Tongue (tissue), 2 donors: ENCODE measurements around the gene IVL. TPM values are rescaled to one million over a fixed set of nuclear protein-coding genes. Genes with fewer than 3 reads are reported as not detected.
A peak's percentile ranks its signal among the peaks of the same experiment; 100 is the strongest.

Experiments
- DNase-seq: peaks from one replicate; pipeline ENCODE4 v3.0.0-alpha.2; 2015
- total RNA-seq: library from RNA; depleted of rRNA; stranded (reverse); fragments of >200 nt; gene quantifications from one replicate; pipeline ENCODE4 v1.2.3, GENCODE V29; 2014

The IVL gene, protein sequence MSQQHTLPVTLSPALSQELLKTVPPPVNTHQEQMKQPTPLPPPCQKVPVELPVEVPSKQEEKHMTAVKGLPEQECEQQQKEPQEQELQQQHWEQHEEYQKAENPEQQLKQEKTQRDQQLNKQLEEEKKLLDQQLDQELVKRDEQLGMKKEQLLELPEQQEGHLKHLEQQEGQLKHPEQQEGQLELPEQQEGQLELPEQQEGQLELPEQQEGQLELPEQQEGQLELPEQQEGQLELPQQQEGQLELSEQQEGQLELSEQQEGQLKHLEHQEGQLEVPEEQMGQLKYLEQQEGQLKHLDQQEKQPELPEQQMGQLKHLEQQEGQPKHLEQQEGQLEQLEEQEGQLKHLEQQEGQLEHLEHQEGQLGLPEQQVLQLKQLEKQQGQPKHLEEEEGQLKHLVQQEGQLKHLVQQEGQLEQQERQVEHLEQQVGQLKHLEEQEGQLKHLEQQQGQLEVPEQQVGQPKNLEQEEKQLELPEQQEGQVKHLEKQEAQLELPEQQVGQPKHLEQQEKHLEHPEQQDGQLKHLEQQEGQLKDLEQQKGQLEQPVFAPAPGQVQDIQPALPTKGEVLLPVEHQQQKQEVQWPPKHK
- 7.7 TPM for total RNA-seq

DNA sequence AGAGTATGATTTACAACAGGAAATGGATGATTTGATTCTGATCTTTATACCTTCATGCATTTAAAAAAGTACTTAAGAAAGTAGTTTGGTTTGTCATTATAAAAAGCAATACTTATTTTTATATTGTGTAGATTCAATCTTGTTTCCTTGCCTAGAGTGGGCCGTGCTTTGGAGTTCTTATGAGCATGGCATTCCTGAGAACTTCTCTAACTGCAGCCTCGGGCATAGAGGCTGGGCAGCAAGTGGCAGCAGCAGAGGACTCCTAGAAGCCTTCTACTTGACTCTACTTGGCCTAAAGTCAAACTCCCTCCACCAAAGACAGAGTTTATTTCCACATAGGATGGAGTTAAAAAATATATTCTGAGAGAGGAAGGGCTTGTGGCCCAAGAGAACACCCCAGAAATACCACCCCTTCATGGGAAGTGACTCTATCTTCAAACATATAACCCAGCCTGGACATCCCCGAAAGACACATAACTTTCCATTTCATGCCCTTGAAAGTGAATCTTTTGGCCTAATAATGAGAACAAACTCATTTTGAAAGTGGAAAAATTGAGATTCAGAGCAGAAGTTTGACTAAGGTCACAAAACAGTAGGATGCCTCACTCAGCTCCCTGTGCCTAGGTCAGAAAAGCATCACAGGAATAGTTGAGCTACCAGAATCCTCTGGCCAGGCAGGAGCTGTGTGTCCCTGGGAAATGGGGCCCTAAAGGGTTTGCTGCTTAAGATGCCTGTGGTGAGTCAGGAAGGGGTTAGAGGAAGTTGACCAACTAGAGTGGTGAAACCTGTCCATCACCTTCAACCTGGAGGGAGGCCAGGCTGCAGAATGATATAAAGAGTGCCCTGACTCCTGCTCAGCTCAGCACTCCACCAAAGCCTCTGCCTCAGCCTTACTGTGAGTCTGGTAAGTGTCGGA, at the start of gene IVL:
TSS of gene IVL (plus strand) at position 861 of the 916 bp plus-strand sequence. CDS start 1,252 bp downstream, outside the sequence.
- DNase-seq, result no peak

DNA sequence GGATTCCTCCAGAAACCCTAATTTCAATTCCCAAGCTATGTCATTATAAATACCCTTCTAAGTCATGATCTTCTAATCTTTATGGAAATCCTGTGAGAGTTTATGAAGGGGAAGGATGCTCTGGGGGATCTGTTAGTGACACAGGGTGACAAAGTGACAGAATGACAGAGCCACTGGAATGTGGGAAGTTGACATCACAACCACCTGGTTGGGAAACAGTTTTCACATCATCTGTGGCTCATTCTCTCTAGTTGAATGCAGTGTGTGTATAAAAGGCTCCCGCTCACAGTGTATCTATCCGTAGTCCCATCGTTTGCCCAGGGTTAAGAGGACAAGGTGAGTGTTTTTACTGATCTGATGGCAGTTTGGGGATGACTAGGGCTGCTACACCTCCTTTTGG, 48.6 kb upstream of the IVL start, which contains the start of gene LCE7A:
TSS of gene LCE7A (plus strand) at position 301 of the 400 bp plus-strand sequence. CDS start 702 bp downstream, outside the sequence.
- no peak for DNase-seq

DNA sequence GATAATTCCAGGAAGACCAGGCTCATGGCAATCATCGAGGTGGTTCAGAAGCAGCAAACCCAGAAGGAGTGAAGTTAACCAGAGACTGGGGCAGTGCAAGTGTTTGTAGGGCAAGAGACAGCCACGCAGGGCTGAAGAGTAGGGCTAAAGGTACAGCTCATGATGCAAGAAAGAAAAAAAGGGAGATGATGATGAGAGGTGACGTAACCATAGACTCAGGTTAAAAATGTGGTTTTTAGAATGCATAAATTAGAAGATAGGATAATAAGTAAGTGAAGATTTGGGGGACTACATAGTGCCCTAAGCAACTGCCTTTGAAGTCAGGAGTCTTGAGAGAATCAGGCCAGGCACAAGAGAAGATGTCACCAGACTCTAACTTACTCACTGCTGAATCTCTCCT, 48.2 kb upstream of the IVL start:
- DNase-seq, result no peak

DNA sequence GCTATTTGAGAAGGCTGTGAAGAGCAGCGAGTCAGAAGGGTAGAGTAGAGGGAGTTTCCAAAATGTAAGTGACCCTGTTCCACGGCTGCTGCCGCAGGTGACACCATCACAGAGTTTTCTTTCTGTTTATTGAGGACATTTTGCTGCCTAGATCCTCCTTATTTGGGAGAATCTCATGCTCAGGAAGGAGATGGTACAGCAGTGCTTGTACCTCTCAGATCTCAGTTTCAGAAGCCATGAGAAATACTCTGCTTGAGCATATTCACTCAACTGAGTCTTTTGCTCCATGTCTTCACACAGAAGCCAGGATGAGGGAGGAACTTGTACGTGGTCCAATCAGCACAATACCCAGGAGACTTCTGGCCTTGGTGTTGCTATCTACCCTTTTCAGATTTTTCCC, 47.0 kb upstream of the IVL start:
- no peak for DNase-seq

DNA sequence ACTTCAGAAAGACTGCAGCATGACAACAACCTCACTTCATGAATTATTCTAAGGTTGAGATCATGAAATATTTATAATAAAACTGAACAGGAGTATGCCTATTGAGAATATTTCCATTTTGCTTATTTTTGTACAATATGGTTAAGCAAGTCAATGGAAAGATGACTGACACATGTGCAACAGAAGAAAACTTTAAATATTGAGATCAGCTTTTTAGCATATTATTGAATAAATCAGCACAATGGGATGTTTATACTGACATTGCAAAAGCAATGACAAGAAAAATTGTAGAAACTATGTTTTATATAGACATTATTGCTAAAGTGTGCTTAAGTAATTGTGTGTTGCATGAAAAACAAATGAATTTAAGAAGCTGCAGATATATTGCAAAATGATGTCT, 43.9 kb upstream of the IVL start:
- no peak for DNase-seq

DNA sequence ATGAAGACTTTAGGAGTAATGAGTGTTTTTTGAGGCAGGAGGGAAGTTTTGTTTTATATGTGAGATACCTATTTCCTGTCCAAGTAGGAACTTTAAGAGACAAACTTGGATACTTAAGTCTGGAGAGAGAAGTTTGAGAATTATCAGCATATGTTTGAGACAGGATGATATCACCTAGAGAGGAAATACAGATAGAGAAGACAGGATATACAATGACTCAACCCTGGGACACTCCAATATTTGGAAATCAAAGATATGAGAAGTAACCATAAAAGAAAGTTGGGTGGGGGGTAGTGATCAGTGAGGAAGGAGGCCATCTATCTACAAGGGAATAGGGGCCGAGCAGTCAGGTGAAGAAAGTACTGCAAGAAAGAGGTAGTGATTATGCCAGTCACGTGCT, 42.0 kb upstream of the IVL start:
- no peak for DNase-seq

DNA sequence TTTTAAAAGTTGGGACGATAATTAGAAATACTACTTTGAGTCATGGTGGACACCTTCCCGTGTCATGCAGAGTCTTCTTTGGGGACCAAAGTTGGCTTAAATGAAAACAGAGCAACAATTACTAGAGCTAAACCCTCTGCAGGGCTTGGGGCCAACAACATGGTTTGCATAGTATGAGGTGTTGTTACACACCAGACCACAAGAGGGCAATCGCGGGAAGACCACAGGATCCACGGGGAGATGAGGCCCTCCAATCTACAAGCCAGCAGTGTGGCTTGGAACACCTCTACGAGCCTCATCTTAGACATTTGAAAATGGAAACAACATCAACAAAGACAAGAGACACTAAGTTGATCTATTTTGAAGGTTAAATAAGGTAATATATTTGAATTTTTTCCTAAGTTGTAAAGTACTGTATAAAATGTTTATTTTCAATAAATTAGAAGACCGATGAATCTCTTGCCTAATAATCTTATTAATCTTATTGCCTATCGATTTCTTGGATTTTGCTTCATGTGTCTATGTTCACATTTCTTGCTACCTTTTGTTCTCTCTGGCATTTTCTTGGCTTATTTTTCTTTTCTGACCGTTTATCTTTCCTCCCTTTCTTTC, 38.4 kb upstream of the IVL start:
- DNase-seq, result peak; percentile 89

DNA sequence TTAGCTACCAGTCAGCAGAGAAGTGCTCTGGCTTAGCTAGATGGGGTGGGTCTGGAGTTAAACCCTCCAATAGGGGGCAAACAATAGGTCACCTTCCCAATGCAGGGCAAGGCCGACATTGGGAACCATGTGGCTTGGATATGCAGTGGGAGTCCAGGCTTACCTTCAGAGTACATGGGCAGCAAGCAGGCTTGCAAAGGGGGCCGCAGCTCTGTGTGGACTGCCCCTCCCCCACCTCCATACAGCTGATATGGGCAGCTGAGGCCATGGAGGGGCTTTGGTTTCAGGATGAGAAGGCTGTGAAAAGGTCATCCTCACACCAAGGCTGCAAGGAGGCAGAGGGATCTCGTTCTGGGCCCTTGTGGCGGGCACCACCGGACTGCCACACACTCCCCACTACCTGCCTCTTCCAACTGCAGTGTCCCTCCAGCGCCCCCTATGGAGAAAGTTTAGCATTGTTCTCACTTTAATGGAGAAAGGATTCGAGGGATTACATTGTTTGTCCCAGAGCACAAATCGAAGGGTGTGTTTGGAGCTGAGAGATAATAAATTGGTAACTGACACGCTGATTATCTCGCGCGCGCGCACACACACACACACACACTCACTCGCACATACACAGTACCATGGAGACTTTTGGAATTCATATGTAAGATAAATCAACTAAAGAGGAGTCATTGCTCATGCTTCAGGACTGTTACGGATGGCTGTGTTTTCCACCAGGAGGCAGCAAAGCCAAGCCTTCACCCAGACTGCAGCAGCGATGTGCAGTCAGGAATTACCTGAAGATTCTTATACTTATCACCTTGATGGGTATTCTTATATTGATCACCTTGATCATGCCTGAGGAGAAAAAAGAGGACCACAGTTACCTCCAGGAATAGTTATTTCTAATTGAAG, 37.3 kb upstream of the IVL start:
- DNase-seq, result peak; percentile 50

DNA sequence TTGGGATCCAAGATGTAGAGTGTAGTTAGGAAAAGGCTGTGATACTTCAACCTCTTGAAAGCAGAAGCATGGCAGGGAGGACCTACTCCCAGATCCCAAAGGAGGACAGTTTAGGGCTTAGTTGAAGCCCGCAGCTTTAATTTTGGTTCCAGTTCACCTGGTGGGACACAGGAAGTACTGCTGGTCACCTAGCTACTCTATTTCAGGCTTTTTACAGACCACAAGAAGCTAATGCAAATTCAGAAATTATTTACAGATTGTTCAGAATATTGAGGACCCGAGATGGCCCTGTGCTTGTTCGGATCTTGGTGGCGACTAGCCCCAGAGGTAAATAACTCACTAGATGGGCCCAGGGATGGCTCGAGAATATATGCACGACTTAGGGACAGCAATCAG, 36.6 kb upstream of the IVL start:
- DNase-seq, result no peak

DNA sequence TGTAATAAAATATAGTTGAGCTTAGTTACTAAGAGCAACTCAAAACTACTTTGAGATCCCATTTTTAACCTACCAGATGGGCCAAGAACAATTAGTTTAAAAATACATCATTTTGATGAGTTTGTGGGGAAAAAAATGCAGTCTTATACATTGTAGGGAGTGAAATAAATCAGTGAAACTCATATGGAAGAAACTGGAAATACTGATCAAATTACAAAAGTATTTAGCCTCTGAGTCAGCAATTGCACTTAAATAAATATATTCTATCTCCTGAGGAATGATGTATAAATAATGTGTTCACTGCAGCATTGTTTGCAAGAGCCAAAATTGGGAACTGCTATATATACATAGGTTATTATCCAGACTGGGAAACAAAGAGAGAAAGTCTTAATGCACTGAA, 34.9 kb upstream of the IVL start:
- peak; percentile 59 for DNase-seq

DNA sequence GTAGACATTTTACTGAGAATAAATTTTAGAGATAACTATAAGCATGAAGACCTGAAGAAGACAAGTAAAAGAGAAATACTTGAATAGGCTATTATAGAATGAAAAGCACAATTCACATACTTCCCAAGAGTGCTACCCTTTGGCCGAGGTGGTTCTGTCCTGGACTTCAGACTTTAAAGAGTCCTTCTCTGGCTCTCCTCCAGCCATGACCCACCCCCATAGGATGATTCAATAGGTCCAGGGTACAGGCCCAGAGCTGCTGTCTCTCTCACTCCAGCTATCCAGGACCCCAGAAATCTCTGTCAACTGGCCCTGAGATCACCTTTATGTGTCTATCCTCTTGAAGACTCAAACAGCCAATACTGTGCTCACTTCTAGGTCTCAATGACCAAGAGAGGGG, 31.5 kb upstream of the IVL start:
- no peak for DNase-seq

DNA sequence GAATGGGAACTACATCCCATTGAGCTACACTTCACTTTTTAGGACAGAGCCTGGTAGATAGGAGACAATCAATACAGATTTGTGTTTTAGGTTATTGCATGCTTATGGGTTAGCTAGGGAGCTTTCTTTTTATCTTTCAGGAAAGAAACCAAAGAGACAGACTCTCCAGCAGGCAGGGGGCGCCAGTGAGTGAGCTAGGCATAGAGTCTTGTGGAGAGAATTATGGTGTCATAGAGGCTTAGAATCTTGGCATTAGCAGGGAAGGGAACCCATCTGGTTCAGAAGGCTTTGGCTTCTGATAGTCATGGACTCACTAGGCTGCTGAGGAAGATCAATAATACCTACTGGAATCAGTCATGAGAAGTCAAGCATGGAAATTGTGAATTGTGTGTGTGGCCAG, 30.3 kb upstream of the IVL start, which contains the start of gene SMCP:
TSS of gene SMCP (plus strand) at position 281 of the 400 bp plus-strand sequence. CDS start 6,101 bp downstream, outside the sequence.
- no peak for DNase-seq

DNA sequence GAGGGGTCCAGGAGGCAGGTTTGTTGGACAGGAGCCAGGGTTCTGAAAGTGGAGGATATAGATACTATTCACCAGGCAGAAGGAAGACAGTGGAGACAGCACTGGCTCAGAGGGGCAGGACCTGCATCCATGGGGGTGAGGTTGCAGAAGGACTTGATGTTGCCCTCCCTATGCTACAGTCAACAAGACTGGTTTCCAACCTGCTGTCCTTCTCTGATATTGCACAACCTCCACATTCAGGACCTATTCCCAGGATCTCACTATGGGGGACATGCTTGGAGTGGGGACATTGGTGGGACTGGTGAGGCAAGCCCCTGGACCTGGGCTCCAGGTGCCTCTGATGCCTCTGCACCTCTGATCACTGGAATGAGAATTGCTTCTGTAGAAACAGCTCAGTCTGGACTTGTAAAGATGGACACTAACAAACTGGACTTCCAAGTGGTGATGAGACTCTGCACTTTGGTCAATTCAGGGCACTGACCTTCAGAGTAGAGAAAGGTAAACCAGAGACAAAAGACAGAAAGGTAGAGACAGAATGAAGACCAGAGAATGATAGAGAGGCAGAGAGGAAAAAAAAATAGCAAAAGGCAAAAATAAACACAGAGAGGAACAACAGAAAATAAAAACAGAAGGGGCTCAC, 28.7 kb upstream of the IVL start:
- no peak for DNase-seq

DNA sequence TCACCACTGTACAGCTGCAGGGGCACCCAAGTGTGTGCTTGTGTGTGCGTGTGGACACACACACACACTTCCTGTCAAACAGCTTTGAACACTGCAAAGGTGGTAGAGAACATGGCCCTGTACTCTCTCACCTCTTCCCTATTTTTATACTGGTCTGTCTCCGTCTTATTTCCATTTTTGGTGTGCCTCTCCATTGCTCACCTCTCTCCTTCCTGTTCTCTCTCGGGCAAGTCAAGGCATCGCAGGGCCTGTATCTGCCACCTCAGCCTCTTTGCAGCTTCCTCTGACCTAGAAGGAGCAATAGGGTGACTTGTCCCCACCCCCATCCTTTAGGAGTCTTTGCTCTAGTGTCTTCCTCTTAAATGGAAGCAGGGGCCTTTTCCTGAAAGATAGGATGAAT, 28.0 kb upstream of the IVL start:
- DNase-seq, result no peak

DNA sequence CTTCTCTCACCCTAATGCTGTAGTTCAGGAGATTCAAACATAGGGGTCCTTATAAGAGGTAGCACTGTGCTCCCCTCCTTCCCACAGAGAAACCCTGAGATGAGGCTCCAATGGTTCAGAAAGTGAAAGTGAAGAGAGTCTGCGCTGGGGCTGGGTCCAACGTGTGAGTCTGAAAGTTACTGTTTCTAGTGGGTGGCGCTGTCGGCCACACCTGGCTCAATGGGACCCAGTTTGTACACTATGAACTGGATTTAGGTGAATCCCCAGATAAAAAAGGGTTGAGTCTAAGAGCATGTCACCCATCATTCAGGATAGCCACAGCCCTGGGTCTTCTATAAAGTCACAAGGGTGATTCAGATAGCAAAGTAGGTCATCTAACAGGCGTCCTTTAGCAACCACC, 27.4 kb upstream of the IVL start:
- DNase-seq, result no peak

DNA sequence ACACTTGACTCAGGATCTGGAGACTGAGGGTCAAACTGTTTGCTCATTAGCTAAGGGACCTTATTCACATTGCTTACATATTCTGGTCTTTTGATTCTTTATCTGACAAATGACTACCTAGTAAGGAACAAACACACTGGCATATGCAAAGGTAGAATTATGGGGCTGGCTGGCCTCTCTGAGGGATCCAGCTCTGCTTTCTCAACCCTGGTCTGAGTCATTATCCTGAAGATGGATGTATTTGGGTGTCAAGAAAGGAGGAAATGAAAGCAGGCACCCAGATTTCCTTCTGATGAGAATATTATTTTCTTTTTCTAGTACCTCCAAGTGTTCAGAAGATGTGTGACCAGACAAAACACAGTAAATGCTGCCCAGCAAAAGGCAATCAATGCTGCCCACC, 24.3 kb upstream of the IVL start:
- no peak for DNase-seq

DNA sequence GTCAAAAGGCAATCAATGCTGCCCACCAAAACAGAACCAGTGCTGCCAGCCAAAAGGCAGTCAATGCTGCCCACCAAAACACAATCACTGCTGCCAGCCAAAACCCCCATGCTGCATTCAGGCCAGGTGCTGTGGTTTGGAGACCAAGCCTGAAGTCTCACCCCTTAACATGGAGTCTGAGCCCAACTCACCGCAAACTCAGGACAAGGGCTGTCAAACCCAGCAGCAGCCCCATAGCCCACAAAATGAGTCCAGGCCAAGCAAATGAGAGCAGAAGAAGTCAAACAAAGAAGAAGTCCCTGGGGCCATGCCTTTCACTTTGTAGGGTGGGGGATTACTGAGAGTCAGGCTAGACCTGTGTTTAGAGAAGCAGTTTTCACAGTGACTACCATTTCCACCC, 23.8 kb upstream of the IVL start:
- DNase-seq, result no peak

DNA sequence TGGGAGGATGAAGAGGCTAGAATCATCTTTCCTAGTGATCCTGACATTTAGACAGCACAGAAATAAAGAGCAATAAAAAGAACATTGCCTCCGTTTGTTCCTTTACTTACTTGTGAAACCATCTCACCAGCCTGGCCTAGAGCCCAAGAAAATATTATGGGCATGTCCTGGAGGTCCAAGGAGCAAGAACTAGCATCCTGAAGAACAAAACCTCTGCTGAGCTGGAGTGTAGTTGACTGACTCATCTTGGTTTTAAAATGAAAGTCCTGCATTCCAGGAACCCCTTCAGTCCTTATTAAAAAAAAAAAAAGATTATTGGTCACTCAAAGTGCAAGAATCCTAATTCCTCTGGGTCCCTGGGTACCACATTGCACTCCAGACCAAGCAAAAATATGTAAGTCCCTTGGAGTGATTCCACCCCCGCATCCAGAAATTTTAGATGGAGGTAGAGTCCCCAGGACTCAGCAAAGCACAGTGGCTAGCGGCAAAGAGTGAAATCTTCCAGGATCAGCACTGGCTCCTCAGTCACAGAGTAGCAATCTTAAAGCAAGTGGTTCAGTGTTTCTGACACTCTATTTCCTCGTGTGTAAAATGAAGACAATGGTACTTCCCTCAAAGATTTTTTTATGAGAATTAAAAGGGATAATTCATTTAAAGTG, 23.3 kb upstream of the IVL start:
- no peak for DNase-seq

DNA sequence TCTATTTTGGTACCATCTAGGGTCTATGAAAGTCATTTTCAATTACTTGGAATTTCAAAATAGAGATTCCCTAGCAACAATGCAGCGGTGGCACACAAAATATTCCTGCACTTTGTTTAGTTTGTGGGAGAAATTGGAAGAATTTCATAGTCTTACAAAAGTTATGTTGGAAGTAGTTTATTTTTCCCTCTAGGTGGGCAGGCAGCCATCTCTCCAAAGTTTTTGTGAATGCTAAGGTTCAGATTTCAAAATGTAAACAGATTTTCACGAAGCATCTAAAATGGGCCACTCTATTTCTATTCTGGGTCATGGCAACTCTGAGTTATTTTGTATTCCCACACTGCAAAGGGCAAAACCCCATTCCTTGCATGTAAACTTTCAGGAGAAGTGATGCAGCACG, 22.3 kb upstream of the IVL start:
- DNase-seq, result peak; percentile 53

DNA sequence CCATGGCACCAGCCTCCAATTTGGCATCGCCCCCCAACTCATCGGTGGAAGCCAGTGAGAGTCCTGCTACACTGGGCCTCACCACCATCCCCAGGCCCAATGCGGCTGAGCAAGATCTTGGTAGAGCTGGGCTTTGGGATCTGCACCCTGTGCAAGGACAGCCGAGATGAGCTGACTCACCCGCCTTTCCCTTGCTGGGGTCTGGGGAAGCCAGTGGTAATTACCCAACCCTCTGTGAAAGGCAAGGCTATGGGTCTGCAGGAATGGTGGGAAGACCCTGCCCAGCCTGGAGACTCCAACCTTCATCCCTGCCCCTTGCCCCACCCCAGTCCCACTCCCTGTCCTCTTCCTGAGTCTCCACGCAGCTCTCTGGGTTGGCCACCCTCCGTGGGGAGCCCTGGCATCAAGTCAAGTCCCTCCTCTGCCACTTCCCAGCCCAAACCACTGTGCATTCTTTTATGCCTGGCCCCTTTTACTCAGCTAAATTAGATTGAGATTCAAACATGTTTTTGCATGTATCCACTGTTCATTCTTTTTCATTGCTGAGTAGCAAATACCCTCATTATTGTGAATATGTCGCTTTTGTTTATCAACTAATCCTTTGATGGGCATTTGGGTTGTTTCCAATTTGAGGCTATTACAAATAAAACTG, 21.5 kb upstream of the IVL start:
- DNase-seq, result peak; percentile 43
